Ishikawa (cell line): Measurements from ENCODE around the gene KLK2.

Experiments
- CEBPB ChIP-seq: IDR thresholded peaks from 2 replicates; pipeline ENCODE4 v1.6.1; 2012
- CREB1 ChIP-seq: IDR thresholded peaks from 2 replicates; pipeline ENCODE4 v1.6.1; 2012; ENCODE audit warnings: low read depth
- EGR1 ChIP-seq: IDR thresholded peaks from 2 replicates; pipeline ENCODE4 v1.6.1; 2012
- EP300 ChIP-seq: IDR thresholded peaks from 2 replicates; pipeline ENCODE4 v1.6.1; 2012; ENCODE audit warnings: borderline replicate concordance
- FOXM1 ChIP-seq: IDR thresholded peaks from 2 replicates; pipeline ENCODE4 v1.6.1; 2012; ENCODE audit warnings: low read depth, borderline replicate concordance
- MAX ChIP-seq: IDR thresholded peaks from 2 replicates; pipeline ENCODE4 v1.6.1; 2012
- NFIC ChIP-seq: IDR thresholded peaks from 2 replicates; pipeline ENCODE4 v1.6.1; 2012
- RAD21 ChIP-seq: IDR thresholded peaks from 2 replicates; pipeline ENCODE4 v1.6.1; 2012; ENCODE audit warnings: low read depth
- REST ChIP-seq: IDR thresholded peaks from 2 replicates; pipeline ENCODE4 v1.6.1; 2012; ENCODE audit warnings: low read depth, mild to moderate bottlenecking
- TAF1 ChIP-seq: IDR thresholded peaks from 2 replicates; pipeline ENCODE4 v1.6.1; 2012; ENCODE audit warnings: low read depth, mild to moderate bottlenecking
- TCF12 ChIP-seq: IDR thresholded peaks from 2 replicates; pipeline ENCODE4 v1.6.1; 2012; ENCODE audit warnings: low read depth
- TEAD4 ChIP-seq: IDR thresholded peaks from 2 replicates; pipeline ENCODE4 v1.6.1; 2012
- YY1 ChIP-seq: IDR thresholded peaks from 2 replicates; pipeline ENCODE4 v1.6.1; 2012; ENCODE audit warnings: low read depth
- ZBTB7A ChIP-seq: IDR thresholded peaks from 2 replicates; pipeline ENCODE4 v1.6.1; 2012; ENCODE audit warnings: low read depth
- TF ChIP-seq, protein P1 (sequence below): IDR thresholded peaks from 2 replicates; pipeline ENCODE4 v1.6.1; 2012

Gene KLK2

DNA sequence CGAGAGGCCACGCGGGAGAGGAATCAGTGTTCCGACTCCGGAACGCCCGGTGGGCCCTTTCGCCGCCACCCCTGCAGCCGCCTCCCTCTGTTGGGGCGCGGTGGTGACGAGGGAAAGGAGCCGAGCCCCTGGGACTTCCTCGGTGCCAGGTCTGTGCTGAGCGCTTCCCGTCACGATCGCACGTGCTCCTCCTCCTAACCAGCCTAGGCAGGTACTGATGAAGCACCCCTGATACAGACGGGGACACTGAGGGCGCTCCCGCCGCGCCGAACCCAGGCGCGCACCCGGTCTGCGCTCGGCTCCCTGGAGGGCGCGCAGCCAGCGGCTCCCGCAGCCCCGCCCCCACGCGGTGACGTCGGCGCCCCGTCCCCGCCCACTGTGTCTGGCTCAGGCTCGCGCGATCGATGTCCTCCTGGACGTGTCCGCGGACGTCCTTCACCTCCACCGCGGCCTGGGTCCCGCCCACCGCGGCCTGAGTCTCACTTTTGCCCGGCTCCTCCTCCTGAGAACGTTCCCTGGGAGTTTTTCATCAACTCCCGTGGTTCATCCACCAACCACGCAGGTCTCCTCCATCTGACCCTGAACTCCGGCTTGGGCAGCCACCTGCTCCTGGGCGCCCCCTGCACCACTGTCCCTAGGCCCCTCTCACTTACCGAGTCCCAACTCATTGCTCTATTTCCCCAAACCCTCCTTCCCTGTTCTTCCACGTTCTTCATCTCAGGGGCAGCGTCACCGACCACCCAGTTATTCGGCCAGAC, 37.3 kb upstream of the KLK2 start:
- TF ChIP-seq FOXM1 (no peak), TEAD4 (no peak), NFIC (no peak), MAX (peak; percentile 72)
- TF ChIP-seq, protein P1, sequence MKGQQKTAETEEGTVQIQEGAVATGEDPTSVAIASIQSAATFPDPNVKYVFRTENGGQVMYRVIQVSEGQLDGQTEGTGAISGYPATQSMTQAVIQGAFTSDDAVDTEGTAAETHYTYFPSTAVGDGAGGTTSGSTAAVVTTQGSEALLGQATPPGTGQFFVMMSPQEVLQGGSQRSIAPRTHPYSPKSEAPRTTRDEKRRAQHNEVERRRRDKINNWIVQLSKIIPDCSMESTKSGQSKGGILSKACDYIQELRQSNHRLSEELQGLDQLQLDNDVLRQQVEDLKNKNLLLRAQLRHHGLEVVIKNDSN, result no peak

DNA sequence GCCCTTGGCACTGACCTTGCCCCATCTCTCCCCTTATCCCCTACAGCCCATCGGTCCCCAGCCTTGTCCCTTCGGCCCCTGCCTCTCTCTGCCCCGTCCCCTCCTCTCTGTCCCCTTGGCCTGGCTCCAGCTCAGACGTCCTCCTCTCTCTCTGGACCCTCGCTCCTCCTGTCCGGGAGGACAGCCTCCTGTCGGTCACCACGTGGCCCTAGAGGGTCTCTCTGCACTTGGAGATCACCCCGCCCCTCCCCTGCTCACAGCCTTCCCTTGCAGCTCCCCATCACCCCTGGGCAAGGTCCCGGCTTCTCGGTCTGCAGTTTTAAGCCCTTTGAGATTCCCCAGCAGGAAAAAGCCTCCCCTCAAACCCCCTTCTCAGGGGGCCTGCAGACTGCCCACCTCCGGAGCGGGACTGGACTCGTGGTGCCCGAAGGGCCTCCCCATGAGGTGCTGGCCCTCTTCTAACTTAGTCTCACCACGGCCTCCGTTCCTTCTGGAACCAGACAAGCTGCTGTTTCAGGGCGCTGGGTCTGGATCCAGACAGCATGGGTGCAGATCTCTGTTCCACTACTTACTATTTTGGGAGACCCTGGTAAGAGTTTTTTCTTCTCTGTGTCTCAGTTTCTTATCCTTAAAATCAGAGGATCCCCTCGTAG, 36.6 kb upstream of the KLK2 start:
- TF ChIP-seq ZBTB7A, result no peak
- TF ChIP-seq TEAD4, result no peak
- TF ChIP-seq YY1, result no peak
- TF ChIP-seq CEBPB, result no peak
- no peak for TF ChIP-seq RAD21
- TF ChIP-seq EP300, result no peak

DNA sequence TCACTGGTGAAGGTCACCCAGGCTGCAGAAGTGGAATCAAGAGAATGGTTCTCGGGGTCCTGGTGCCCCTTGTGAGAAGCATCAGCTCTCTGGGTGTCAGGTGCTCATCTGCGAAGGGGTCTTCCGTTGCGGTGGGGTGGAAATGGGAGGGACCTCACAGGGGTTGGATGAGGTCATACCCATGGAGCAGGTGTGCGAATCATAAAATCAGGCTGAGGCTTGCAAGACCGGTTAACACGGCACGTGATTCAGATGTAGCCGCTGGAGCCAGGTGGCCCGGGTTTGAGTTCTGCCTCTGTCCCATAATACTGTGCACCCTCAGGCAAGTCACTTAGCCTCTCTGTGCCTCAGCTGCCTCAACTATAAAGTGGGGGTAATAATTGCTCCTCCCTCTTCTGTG, 35.9 kb upstream of the KLK2 start:
- no peak for TF ChIP-seq MAX
- TF ChIP-seq, protein P1, result peak; percentile 38

GRCh38 chr19:50838239-50838638, 35.0 kb upstream of the KLK2 start:
- no peak for TF ChIP-seq EP300
- peak; percentile 7; the same call in 1 of the 2 replicates for TF ChIP-seq RAD21

- TF ChIP-seq REST (no peak), TEAD4 (no peak), ZBTB7A (no peak), YY1 (no peak), MAX (no peak), CREB1 (no peak), FOXM1 (no peak), EP300 (no peak), TCF12 (no peak), NFIC (no peak), TAF1 (no peak)
- TF ChIP-seq, protein P1, result no peak
Observed at GRCh38 chr19:50839712-50840655, 33.3 kb upstream of the KLK2 start.

- TF ChIP-seq TEAD4 (no peak), YY1 (no peak), CEBPB (no peak), CREB1 (no peak), MAX (no peak), EP300 (no peak), RAD21 (no peak), FOXM1 (no peak), TCF12 (no peak), ZBTB7A (no peak), REST (no peak), EGR1 (no peak), NFIC (no peak), TAF1 (no peak)
- TF ChIP-seq, protein P1, result no peak
Observed at GRCh38 chr19:50842130-50842529, 31.1 kb upstream of the KLK2 start.
